GM18520 (cell line): ENCODE data around the gene FNDC4.
"Not testable (repeated sequence)": the region's sequence is repeated elsewhere in the genome, so short reads cannot be mapped to it uniquely, and the experiment has no call there.

Experiments
- ATAC-seq: cut with Tn5 transposase; IDR thresholded peaks from one replicate; pipeline ENCODE4 v1.9.1; 2021; ENCODE audit not compliant: unreplicated experiment

FNDC4 gene, protein sequence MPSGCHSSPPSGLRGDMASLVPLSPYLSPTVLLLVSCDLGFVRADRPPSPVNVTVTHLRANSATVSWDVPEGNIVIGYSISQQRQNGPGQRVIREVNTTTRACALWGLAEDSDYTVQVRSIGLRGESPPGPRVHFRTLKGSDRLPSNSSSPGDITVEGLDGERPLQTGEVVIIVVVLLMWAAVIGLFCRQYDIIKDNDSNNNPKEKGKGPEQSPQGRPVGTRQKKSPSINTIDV

DNA sequence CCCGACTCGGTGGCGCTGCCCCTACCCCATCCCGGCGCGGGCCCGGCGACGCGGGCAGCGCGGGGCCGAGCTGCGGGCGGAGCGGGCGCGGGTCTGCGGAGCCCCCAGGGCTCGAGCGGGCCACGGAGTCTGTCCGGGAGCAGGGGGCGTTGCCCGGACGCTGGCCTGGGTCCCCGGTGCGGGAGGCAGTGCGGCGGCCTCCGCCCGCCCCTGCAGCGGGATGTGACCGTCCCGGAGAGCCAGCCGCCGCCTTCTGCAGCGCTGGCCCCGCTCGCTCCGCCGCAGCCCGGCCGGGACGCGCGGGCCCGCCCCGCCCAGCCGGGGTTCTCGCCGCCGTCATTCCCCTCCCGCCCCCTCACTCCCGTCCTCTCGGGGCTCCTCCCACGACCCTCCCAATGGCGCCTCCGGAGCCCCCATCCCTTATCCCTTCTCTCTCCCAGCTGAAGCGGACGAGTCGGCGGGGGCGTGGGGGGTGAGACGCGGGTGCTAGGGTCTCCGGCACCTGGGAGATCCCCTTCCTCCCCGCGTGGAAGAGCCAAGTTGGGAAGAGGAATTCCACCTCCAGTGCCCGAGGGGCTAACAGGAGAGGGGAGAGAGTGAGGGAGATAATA lies at the start of gene FNDC4:
FNDC4 (minus strand) TSS at position 257 of the 611 bp plus-strand sequence. CDS start 521 bp downstream, outside the sequence.
- no peak for ATAC-seq

DNA sequence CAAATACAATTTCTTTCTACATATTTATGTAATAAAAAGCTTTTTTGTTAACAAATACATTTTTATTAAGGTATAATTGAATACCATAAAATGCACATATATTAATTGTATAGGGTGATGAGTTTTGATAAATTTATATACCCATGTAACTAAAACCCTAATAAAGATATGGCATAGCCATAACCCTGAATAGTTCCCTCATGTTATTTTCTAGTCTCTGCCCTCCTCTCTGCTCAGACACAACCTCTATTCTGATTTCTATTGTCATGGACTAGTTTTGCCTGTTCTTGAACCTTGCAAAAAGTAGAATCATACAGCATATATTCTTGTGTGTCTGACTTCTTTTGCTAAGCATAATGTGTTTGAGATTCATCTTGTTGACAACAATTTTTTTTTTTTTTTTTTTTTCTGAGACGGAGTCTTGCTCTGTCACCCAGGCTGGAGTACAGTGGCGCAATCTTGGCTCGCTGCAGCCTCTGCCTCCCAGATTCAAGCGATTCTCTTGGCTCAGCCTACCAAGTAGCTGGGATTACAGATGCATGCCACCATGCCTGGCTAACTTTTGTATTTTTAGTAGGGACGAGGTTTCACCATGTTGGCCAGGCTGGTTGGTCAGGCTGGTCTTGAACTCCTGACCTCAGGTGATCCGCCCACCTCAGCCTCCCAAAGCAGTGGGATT lies 49.3 kb upstream of the FNDC4 start:
- no peak for ATAC-seq

- not testable (repeated sequence) for ATAC-seq
Observed at GRCh38 chr2:27539649-27540048, 44.6 kb upstream of the FNDC4 start.

DNA sequence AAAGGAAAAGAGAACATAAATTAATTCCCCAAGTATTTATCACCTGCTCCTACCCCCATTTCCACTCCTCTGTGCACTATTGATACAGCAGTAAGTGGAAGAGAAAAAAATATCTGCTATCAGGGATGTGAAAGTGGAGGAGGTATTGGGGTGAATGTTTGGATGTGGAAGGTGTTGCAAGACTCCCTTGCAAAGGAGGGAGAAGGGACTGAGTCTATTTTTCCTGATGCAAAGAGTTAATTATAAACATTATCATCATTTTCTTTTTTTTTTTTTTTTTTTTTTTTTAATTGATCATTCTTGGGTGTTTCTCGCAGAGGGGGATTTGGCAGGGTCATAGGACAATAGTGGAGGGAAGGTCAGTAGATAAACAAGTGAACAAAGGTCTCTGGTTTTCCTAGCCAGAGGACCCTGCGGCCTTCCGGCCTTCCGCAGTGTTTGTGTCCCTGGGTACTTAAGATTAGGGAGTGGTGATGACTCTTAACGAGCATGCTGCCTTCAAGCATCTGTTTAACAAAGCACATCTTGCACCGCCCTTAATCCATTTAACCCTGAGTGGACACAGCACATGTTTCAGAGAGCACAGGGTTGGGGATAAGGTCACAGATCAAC lies 43.9 kb upstream of the FNDC4 start:
- ATAC-seq: not testable (repeated sequence)

DNA sequence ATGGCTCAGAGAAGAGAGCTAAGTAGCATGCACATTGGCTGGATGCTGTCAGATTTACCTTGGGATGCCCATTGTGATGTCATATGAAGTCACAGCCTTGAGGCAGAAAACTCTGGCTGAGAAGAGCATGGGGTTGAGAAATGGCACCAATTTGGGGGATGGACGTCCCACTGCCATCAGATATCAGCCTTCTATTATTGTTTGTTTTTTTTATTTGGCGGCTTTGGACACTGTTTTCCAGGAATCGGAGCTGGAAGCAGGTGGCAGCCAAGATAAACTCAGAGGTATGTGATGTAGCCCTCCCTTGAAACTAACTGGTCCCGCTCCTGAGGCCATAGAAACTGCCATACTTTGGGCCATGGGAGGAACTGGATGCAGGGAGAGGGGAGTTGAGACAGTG lies 42.3 kb upstream of the FNDC4 start:
- no peak for ATAC-seq

- ATAC-seq: no peak
Observed at GRCh38 chr2:27531983-27532382, 37.0 kb upstream of the FNDC4 start.

DNA sequence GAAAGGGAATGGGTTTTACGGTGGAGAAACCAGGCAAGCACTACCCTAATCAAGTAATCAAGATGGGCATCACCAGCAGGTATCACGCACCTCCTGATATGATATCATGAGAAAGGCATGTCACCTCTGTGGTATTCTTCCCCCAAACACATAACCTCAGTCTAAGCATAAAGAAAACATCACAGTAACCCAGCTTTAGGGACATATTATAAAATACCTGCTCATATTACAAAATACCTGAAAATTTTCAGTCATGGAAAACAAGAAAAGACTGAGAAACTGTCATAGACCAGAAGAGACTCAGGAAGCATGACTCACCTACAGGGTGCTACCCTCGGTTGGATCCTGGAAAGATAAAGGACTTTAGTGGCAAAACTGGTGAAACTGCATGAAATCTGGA lies 32.2 kb upstream of the FNDC4 start:
- no peak for ATAC-seq

- no peak for ATAC-seq
Observed at GRCh38 chr2:27522400-27522945, 27.5 kb upstream of the FNDC4 start.

DNA sequence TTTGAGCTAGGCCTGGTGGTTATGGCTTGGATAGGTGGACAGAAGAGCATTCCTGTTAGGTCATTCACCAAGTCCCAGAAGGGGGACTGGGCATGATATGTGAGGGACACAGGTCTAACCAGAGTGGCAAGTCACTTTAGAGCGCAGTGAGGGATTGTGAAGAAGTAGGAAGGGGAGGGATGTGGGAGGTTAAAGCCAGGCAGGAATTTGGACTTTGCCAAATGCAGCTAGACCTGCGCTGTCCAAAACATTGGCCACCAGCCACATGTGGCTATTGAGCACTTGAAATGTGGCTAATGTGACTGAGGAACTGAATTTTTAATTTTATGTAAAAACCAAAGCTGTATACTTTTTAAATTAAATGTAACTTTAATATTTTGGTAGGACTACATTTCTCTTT lies 25.3 kb upstream of the FNDC4 start:
- ATAC-seq: no peak

DNA sequence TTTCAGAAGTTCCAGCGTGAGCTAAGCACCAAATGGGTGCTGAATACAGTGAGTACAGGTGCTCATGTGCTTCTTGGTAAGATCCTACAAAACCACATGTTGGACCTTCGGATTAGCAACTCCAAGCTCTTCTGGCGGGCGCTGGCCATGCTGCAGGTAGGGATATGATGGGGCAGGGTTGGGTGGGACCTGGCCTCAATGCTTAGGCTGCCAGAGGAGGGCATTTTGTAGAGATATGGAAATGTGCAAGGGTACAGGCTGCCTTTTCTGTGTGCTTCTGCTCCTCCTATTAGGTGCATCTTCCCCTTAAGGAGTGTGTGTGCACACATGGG lies 23.7 kb upstream of the FNDC4 start:
- no peak for ATAC-seq

DNA sequence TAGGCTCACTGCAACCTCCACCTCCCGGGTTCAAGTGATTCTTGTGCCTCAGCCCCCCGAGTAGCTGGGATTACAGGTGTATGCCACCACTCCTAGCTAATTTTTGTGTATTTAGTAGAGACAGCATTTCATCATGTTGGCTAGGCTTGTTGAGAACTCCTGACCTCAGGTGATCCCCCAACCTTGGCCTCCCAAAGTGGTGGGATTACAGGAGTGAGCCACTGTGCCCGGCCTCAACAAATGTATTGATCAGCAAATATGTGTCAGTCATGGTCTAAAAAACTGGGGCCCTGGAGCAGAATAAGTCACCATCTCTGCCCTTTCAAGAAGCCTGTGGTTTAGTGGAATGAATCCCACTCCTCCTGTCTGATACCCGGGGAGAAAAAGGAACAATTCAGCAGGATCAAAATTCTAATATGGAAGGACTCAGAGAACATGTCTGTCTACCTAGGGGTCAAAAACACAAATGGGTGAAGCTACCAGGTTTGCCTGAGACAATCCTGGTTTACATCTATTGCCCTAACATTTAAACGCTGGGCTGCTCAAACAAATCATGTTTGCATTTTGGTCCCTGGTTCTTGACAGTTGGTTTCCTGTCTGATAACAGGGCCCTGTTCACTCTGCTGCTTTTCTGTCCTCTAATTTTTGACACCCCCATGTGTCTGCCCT lies 23.2 kb upstream of the FNDC4 start:
- no peak for ATAC-seq

DNA sequence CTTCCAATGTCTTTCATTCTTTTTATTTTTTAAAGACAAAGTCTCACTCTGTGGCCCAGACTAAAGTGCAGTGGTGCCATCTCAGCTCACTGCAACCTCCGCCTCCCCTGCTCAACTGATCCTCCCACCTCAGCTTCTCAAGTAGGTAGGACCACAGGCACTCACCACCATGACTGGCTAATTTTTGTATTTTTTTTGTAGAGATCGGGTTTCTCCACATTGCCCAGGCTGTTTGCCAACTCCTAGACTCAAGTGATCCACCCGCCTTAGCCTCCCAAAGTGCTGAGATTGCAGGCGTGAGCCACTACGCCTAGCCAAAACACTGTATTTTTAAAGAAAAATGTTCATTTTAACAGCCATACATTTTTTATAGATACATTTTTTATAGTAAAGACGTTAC lies 14.3 kb upstream of the FNDC4 start:
- ATAC-seq: no peak

DNA sequence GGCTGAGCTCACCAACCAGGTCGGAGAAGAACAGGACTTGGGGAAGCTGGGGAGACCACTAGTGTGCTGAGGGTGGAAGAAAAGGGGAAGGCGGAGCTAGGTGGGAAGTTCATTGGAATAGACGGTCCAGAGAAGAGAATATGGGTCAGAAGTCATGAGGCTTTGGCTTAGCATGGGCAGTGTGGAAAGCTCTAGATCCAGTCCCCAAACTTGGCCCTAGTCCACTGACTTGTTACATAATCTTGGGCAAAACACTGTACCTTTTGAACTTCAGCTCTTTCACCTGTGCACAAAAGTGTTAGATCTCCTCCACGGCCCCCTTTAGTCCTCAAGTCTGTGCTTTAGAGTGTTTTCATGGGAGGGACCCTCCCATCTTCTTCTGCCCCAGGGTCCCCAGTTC lies 12.3 kb upstream of the FNDC4 start:
- ATAC-seq: no peak

DNA sequence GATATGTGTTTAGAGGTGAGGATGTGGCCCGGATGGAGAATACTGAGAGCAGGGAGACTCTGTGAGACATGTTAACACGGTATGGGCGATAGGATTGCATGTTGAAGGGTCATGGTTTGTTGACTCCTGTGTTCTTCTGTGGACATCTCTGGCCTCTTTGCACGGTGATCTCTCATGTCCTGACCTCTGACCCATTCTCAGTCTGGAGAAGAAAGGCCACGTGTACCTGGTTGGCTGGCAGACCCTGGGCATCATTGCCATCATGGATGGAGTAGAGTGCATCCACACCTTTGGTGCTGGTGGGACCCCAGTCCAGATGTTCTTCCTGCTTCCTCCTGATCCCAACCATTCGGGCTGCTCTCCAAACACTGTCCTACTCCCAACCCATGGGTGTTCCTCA lies 11.6 kb upstream of the FNDC4 start:
- ATAC-seq: no peak

DNA sequence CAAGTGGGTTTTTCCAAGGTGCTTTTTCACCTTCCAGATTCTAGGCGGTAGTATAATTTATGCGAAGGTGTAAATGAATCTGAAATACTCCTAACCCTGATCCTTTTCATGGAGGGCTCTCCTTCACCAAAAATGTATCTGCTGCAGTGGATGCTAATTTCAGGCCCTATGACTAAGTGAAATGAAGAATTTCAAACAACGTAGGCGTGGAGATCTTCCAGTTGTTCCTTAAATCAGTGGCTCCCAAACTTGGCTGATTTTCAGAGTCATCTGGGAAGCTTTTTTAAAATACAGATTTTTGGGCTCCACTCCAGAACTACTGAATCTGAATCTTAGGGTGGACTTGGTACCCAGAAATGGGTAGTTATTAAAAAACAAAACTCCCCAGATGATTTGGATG lies 7.1 kb upstream of the FNDC4 start:
- no peak for ATAC-seq

GRCh38 chr2:27501042-27501441 lies 6.0 kb upstream of the FNDC4 start:
- ATAC-seq: no peak

DNA sequence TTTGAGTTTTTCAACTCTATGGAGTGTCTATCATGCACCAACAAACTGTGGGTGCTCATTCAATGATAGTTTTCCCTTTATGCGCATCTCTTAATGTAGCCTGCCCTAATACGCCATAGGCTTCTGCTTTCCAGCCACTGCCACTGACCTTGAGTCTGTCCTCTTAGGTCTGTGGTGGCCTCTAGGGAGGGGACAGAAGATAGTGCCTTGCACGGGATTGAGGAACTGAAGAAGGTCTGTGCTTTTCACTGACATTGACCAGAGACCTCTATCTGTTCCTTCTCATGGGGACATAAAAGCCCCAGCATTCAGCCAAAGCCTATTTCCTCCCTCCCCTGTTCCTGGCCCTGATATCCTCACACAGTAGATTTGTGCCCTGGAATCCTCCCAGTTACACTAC lies 4.0 kb upstream of the FNDC4 start:
- no peak for ATAC-seq

- ATAC-seq: no peak
Observed at GRCh38 chr2:27497288-27497627, 2.3 kb upstream of the FNDC4 start.

DNA sequence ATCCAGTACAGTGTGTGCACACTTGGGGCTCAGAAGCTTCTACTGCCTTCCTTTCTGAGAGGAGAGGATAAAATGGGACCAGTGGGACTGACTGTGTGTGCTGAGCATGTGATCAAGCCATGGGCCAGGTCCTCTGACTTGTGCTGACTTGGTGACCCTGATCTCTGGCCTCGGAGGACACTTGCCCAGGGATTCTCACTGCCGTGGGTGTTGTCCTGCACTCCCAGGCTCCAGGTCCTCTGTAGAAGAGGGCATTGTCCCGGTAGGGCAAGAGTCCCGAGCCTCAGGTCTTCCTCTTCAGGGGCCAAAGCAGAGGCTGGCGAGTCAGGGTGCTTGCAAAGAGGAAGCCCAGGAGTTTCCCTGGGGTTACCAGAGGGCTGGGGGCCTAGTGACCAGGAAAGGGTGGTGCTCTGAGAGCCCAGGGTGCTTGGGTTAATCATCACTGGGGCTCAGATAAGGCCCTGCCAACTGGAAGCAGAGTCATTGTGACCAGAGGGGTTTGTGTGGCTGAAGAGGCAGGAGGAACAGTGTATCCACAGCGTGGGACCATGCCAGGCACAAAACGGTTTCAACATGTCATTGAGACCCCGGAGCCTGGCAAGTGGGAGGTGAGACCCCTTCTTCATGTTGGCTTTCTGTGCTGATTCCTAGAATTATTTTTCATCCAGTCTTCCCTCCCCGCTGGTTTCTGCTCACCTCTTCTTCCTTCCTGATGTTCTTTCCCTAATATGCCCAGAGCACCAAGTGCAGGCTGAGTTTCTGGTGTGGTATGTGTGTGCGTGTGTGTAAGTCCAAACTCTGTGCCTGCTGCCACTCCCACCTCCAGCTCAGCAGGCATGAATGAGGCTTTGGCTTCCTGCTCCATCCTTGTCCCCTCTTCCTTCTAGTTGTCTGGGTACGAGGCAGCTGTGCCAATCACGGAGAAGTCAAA lies 1.6 kb upstream of the FNDC4 start, which contains the start of gene GCKR:
GCKR (plus strand) TSS at position 483 of the 931 bp plus-strand sequence; CDS start at position 549, 66 bp downstream.
- no peak for ATAC-seq

DNA sequence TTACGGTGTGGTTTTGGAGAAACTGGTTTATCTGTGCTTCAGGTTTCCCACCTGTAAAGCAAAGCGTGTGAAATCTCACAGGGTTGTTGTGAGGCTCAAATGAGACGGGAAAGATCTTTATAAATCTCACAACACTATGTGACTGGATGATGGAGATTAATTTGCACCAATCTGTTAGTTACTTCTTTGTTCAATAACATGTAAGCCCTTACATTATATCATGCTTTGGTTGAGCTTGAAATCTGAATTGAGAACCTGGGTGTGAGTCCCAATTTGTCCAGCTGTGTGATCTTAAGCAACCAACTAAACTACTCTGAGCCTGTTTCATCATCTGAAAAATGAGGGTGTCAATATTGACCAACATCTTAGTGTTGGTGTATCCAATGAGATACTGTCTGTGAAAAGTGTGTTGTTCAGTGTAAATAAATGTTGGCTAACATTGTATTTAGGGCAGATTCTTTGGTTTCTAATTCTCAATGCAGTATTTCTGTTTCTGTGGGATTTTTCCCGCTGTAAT lies 898 bp upstream of the FNDC4 start:
- ATAC-seq: no peak
